Esophagus mucosa (tissue), 1 donor: Measurements from ENCODE around the gene CASK. TPM values are rescaled to one million over a fixed set of nuclear protein-coding genes. Genes with fewer than 3 reads are reported as not detected.

ENCODE experiments used
- ATAC-seq: fragments of 200-7000 bp; cut with Tn5 transposase; one replicate; pipeline ENCODE4 v1.9.1; 2020
- total RNA-seq: library from RNA; stranded (reverse); gene quantifications from one replicate; pipeline ENCODE4 v1.2.4, GENCODE V29; 2023
- donor health status: DM: yes; HTN: yes; CAD: no.

The CASK gene
- total RNA-seq, 1 donor from 2014 or later: 56.3 TPM

- ATAC-seq: peak; percentile 38
Measured at GRCh38 chrX:41468647-41469323, 454.6 kb downstream of the CASK start.

Other genes starting within 250 kb of the CASK start
- gene GPR34, start 234.6 kb downstream of the CASK start, total RNA-seq: 0.40 TPM
- 0.12 TPM for gene GPR82, start 199.4 kb downstream of the CASK start, total RNA-seq